AG09309 (cell line): Measurements from ENCODE around the gene CHD5.

ENCODE experiments used
- DNase-seq: peaks from one replicate; pipeline ENCODE4 v3.0.0-alpha.2; 2010; ENCODE audit warnings: low read depth
- H3K4me3 ChIP-seq: 2 replicates; pipeline ENCODE4 v1.5.1; 2011; ENCODE audit warnings: mild to moderate bottlenecking, low read depth, low read length, moderate library complexity; ENCODE audit not compliant: control insufficient read depth
- CTCF ChIP-seq: IDR thresholded peaks from 2 replicates; pipeline ENCODE4 v1.5.1; 2011; ENCODE audit warnings: mild to moderate bottlenecking, low read depth, low read length, inconsistent platforms; ENCODE audit not compliant: insufficient read depth, control insufficient read depth; ENCODE audit errors: missing control alignments

The CHD5 gene

GRCh38 chr1:6104631-6105030 lies 75.5 kb downstream of the CHD5 start:
- TF ChIP-seq CTCF = no peak
- DNase-seq = no peak

DNA sequence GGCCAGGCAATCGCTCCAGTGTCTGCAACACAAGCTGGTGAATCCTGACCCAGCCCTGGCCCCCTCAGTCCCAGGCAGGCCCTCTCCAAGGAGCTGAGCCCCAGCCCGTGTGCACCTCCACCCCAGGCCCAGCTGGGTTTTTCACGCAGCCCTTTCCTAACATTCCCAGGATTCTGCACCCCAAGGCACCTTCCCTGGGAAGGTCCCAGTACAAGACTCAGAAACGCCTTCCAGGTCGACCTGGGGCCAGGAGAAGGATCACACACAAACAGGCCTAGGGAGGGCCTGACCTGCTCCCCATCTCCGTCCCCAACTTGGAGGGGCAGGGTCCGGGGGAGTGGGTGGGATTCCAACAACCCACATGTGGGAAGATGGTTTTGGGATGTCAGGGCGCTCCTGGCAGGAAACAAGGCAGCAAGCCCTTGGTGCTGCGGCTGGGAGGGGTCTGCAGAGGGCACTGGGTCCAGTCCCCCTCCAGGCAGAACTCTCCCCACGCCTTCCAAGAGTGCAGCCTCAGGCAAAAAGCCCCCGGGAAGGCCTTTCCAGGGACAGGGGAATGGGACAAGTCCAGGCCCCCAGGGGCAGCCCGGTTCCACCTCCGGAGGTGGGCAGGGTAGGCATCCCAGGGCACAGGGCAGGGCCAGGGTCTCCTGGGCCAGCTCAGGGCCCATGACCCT lies 76.1 kb downstream of the CHD5 start:
- no peak for DNase-seq
- H3K4me3 ChIP-seq = no peak overlapping the region
- TF ChIP-seq CTCF = no peak

More at GRCh38 chr1:6104631-6105030, 75.5 kb downstream of the CHD5 start:
- H3K4me3 ChIP-seq = no peak overlapping the region

- no peak for DNase-seq
- no peak for TF ChIP-seq CTCF
- no peak overlapping the region for H3K4me3 ChIP-seq
These were observed 76.8 kb downstream of the CHD5 start for GRCh38 chr1:6103111-6103853.

- TF ChIP-seq CTCF = no peak
- DNase-seq = no peak
- H3K4me3 ChIP-seq = no peak overlapping the region
These were observed 77.6 kb downstream of the CHD5 start for GRCh38 chr1:6102532-6102845.

- H3K4me3 ChIP-seq = no peak overlapping the region
- no peak for TF ChIP-seq CTCF
These were observed 78.1 kb downstream of the CHD5 start for GRCh38 chr1:6101826-6102531.

DNA sequence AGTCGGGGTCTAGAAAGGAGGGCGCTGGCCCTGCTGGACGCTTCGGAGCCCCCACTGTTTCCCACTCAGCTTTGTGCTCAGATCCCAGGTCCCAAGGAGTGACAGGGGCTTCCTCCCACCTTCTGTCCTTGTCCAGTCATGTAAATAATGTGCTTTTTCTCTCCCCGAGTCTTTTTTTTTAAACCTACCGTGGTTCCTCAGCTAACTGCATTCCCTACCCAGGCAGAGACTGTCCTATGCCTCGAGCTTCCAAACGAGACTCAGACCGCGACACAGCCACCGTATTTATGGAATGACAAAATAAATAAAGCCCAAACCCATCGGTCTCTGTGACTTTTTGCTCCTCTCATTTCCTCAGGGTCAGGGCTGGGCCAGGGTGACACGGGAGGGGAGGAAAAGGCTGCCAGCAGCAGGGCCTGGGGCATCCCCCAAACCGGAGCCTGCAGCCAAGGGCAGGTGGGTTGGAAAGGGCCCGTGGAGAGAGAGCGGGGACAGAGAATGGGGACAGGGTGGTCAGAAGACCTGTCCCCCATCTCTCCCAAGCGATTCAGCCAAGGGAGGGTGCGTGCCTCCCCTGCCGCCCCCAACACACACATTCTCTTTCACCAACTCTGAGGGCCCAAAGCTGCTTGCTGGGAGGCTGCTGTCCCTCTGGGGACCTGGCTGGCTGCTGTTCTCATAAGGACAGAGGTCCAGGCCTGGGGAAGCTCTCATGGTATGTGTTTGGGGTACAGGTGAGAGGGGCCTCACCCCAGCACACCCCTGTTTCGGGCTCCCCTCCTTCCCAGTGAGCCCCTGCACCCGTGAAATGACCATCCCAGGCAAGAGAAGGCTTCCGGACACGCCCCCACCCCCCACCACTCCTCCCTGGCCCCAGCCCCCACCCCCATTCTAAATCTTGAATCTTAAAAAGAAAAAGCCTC lies 79.0 kb downstream of the CHD5 start:
- TF ChIP-seq CTCF = no peak

More at GRCh38 chr1:6101826-6102531, 78.1 kb downstream of the CHD5 start:
- no peak for DNase-seq

More for the DNA sequence above, 79.0 kb downstream of the CHD5 start:
- no peak for DNase-seq
- H3K4me3 ChIP-seq = no peak overlapping the region
